Adipose tissue (tissue), 3 donors: ENCODE results near the gene YLPM1. TPM values are rescaled to one million over a fixed set of nuclear protein-coding genes. Genes with fewer than 3 reads are reported as not detected.

Source experiments
- polyA plus RNA-seq, 3 donors: library from polyadenylated mRNA; stranded (reverse); fragments of 200-250 nt; gene quantifications; one replicate each; pipeline ENCODE4 v1.2.3, GENCODE V29; 2013
- donor health status: healthy with polysubstance abuse.
- donor health status: Bipolar disorder and iron deficiency.
- donor health status: healthy.

The YLPM1 gene
- polyA plus RNA-seq, 3 donors: 10.3 to 28.9 (median 17.9) TPM

Other genes with a start within 250 kb of the YLPM1 start
- 10 to 100 TPM in 2 of 3 donors, 1 to 10 TPM in 1; 1.8 to 18.4 (median 13.9) TPM for gene LTBP2, start 151.1 kb upstream of the YLPM1 start, polyA plus RNA-seq
- 10 to 100 TPM in 1 of 3 donors, 1 to 10 TPM in 2; 5.9 to 10.2 (median 9.6) TPM for gene AREL1, start 50.2 kb upstream of the YLPM1 start, polyA plus RNA-seq
- 10 to 100 TPM; 11.6 to 34.0 (median 26.8) TPM for gene FCF1, start 50.2 kb upstream of the YLPM1 start, polyA plus RNA-seq
- not detected for gene PROX2, start 112.8 kb downstream of the YLPM1 start, polyA plus RNA-seq
- gene DLST, start 118.6 kb downstream of the YLPM1 start, polyA plus RNA-seq: 100 to 1,000 TPM in 1 of 3 donors, 10 to 100 TPM in 2; 42.7 to 112 (median 54.1) TPM
- gene RPS6KL1, start 159.9 kb downstream of the YLPM1 start, polyA plus RNA-seq: 1 to 10 TPM; 4.4 to 6.5 (median 4.5) TPM
- 1 to 10 TPM; 2.9 to 6.2 (median 3.4) TPM for gene PGF, start 192.3 kb downstream of the YLPM1 start, polyA plus RNA-seq
- gene EIF2B2, start 239.6 kb downstream of the YLPM1 start, polyA plus RNA-seq: 10 to 100 TPM; 22.8 to 41.3 (median 28.9) TPM